Measurements from ENCODE around the gene BLOC1S3. TPM values are rescaled to one million over a fixed set of nuclear protein-coding genes. Genes with fewer than 3 reads are reported as not detected.
A peak's percentile ranks its signal among the peaks of the same experiment; 100 is the strongest.

Gene BLOC1S3
- total and polyA plus RNA-seq, 10 donors: 5.0 to 31.7 (median 16.4) TPM

- no peaks in the 10 kb centered on the region for H3K9me3 ChIP-seq
- no peaks in the 10 kb centered on the region for H3K4me1 ChIP-seq
- H3K36me3 ChIP-seq: peaks cover 0 to 85% (median 48%) of the 10 kb centered on the region in 6 donors
- no peak overlapping the region for H3K4me3 ChIP-seq
- WGBS, 5 donors: 93 to 98% (median 95%) methylated on average over 38 to 52 of the region's 54 CpGs
- TF ChIP-seq CTCF (IDR thresholded peaks at IDR 0.05 in 8 of 11, conservative IDR thresholded peaks at IDR 0.05 in 3 of 11): no peak
- no peak for TF ChIP-seq POLR2A (IDR thresholded peaks at IDR 0.05)
- no peak for TF ChIP-seq POLR2AphosphoS5 (IDR thresholded peaks at IDR 0.05)
- H3K27me3 ChIP-seq (replicated peaks in 1 of 7): peaks cover 0 to 2% (median 0%) of the 10 kb centered on the region in 7 donors
- no peak for DNase-seq
- no peak overlapping the region for H3K27ac ChIP-seq
- intact Hi-C loops (cut with DNase I; ENCODE audit: low total_unique reads): no loop called here
Measured at GRCh38 chr19:45145270-45146189, 33.1 kb upstream of the BLOC1S3 start.

GRCh38 chr19:45146251-45146650 lies 32.3 kb upstream of the BLOC1S3 start:
- no peak for DNase-seq
- intact Hi-C loops (cut with DNase I; ENCODE audit: low total_unique reads): no loop called here
- Histone ChIP-seq H3K27ac (no peak overlapping the region), H3K9me3 (no peaks in the 10 kb centered on the region), H3K27me3 (replicated peaks in 1 of 7) (peaks cover 0 to 9% (median 2%) of the 10 kb centered on the region in 7 donors), H3K4me1 (no peaks in the 10 kb centered on the region), H3K4me3 (no peak overlapping the region), H3K36me3 (peaks cover 0 to 78% (median 41%) of the 10 kb centered on the region in 6 donors)
- WGBS, 5 donors: 80 to 95% (median 89%) methylated on average over 7 to 13 of the region's 13 CpGs
- TF ChIP-seq CTCF (IDR thresholded peaks at IDR 0.05 in 8 of 11, conservative IDR thresholded peaks at IDR 0.05 in 3 of 11) (no peak), POLR2AphosphoS5 (IDR thresholded peaks at IDR 0.05) (no peak), POLR2A (IDR thresholded peaks at IDR 0.05) (no peak)

GRCh38 chr19:45146741-45147205 lies 31.8 kb upstream of the BLOC1S3 start:
- TF ChIP-seq CTCF (IDR thresholded peaks at IDR 0.05 in 8 of 11, conservative IDR thresholded peaks at IDR 0.05 in 3 of 11) (no peak), POLR2A (IDR thresholded peaks at IDR 0.05) (no peak), POLR2AphosphoS5 (IDR thresholded peaks at IDR 0.05) (peak in 1 of 3 donors; percentile 17)
- 91 to 96% (median 92%) methylated on average over 14 to 18 of the region's 18 CpGs for WGBS, 5 donors
- intact Hi-C loops (cut with DNase I; ENCODE audit: low total_unique reads): no loop called here
- peaks cover 0 to 72% (median 36%) of the 10 kb centered on the region in 6 donors for H3K36me3 ChIP-seq
- H3K27me3 ChIP-seq (replicated peaks in 1 of 7): peaks cover 0 to 14% (median 7%) of the 10 kb centered on the region in 7 donors
- DNase-seq: no peak
- no peak overlapping the region for H3K4me3 ChIP-seq
- no peak overlapping the region for H3K27ac ChIP-seq
- H3K4me1 ChIP-seq: peaks cover 0 to 5% (median 2%) of the 10 kb centered on the region in 6 donors
- H3K9me3 ChIP-seq: no peaks in the 10 kb centered on the region

All from spleen (tissue), 11 donors.